GM19043 (cell line): ENCODE data around the gene IFITM1.
"Not testable (repeated sequence)": the region's sequence is repeated elsewhere in the genome, so short reads cannot be mapped to it uniquely, and the experiment has no call there.

Source experiments
- ATAC-seq: cut with Tn5 transposase; IDR thresholded peaks from one replicate; pipeline ENCODE4 v1.9.1; 2021; ENCODE audit warnings: low read depth; ENCODE audit not compliant: unreplicated experiment

Gene IFITM1

DNA sequence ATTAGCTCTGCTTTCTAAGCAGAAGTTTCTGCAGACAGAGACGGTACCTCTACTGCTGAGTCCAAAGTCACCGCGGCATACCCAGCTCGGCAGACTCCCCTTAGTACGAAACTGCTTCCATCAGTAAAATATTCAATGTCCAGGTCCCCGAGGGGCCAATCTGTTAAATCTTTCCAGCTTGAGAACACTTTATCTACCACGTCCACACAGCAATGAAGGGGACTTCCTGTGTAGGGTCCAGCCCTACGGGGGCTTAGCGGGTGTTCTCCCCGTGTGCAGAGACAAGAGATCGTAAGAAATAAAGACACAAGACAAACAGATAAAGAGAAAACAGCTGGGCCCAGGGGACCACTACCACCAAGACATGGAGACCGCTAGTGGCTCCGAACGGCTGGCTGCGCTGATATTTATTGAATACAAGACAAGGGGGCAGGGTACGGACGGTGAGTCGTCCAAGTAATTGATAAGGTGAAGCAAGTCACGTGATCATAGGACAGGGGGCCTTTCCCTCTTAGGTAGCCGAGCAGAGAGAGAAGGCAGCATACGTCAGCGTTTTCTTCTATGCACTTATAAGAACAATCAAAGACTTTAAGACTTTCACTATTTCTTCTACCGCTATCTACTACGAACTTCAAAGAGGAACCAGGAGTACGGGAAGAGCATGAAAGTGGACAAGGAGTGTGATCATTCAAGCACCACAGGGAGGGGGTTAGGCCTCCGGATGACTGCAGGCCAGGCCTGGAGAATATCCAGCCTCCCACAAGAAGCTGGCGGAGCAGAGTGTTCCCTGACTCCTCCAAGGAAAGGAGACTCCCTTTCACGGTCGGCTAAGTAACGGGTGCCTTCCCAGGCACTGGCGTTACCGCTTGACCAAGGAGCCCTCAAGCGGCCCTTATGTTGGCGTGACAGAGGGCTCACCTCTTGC, 11.0 kb downstream of the IFITM1 start:
- not testable (repeated sequence) for ATAC-seq

DNA sequence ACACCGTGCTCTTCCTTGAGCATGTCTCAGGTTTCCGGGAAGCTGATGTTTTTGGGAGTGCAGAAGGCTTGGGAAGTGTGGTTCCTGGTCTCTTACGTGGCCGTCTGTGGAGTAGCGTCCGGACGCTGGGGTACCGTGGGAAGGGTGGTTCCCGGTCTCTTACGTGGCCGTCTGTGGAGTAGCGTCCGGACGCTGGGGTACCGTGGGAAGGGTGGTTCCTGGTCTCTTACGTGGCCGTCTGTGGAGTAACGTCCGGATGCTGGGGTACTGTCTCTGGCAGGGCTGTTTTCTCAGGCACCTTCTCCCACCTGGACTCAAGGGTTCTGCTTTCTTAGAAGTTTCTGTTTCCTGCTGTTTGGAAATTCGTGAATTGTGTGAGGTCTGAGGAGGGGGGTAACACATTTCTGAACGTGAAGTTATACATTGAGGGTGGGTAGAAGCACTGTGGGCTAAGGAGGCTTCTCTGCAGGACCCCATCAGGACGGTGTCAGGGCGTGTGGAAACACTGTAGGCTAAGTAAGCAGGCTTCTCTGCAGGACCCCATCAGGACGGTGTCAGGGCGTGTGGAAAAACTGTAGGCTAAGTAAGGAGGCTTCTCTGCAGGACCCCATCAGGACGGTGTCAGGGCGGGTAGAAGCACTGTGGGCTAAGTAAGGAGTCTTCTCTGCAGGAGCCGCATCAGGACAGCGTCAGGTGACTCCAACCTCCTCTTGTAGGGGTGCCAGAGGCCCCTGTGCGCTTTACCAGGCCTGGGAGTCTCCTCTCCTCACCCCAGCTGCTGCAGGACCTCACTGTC, 12.2 kb downstream of the IFITM1 start:
- no peak for ATAC-seq

GRCh38 chr11:326592-326841, 12.7 kb downstream of the IFITM1 start:
- ATAC-seq: no peak

DNA sequence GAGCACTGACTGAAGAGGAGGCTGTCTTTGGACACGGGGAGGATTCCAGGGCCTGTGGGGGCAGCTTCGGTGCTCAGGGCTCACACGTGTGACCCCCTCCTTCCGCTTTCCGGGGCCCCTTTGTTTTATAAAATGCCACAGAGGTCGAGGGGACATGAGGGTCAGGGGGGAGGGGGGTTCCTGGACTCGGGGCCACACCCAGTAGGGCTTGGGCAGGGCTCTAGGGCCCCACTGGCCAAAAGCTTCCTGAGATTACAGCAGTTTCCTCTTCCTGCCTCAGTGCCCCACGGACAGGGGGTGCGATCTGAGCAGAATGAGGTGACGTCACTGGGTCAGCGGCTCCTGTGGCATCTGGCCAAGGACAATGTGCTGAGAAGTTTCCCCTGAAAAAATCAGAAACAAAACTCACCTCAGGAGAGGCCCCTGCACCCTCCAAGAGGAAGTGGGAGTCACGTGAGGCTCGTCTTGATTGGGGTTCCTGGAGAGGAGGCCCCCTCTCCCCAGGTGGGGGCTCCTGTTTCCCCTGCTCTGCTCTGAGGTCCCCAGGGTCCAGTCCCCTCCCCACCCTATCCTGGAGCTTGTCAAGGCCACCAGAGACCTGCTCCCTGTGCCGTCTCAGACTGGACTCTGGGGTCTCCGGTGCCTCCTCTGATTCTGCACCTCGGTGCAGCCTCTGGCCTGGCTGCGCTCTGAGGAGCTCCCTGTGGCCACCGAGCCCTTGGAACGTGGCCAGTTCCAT, 13.2 kb downstream of the IFITM1 start:
- peak; percentile 60 for ATAC-seq

GRCh38 chr11:327581-327923, 13.7 kb downstream of the IFITM1 start:
- no peak for ATAC-seq

DNA sequence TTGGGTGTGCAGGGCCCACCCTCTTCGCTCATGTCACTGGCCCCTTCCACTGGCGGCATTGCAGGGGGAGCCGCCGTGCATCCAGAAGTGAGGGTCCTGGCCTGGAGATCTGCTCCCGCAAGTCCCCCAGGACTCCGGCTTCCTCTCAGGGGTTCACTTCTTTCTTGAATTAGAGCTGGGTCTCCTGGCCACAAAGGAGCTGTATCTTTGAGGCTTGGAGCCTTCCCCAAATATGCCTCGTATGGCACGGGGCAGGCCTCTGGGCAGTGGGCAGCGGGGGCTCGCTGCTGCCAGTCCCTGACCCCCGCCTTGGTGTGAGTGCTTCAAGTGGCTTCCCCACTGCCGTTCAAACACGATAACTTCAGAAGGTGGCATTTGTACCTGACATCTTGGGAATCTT, 14.2 kb downstream of the IFITM1 start:
- ATAC-seq: no peak

GRCh38 chr11:328516-329100, 14.8 kb downstream of the IFITM1 start:
- not testable (repeated sequence) for ATAC-seq

DNA sequence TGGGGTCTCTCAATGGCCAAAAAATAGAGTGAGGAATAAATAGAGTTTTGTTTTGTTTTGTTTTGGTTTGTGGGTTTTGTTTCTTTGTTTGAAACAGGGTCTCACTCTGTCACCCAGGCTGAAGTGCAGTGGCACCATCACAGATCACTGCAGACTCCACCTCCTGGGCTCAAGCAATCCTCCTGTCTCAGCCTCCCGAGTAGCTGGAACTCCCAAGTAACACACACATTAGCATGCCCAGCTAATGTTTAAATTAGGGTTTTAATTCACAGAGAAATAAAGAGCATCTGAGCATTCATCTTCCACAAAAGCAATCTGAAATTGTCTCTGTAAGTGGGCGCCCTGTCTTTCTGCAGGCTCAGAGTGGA, 16.0 kb downstream of the IFITM1 start:
- ATAC-seq: no peak

DNA sequence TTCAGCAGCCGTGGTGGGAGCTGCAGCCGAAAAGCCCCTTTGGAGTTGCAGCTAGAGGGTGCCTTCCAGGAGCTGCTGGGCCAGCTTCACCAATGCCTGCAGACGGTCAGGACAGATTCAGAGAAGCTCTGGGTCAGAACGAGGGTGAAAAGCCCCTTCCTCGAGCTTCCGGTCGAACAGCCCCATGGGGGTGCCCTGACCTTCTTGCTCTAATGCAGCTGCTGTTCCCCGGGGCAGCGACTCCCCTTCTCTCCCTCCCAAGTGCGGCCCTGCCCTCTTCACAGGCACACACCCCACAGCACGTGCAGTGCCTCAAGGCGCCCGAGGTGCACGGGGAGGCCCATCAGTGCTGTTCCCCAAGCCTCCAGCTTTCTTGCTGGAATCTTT, 16.5 kb downstream of the IFITM1 start:
- no peak for ATAC-seq

- no peak for ATAC-seq
Observed at GRCh38 chr11:330694-331357, 17.0 kb downstream of the IFITM1 start.

- no peak for ATAC-seq
Observed at GRCh38 chr11:331358-332060, 17.7 kb downstream of the IFITM1 start.

GRCh38 chr11:332651-333480, 19.0 kb downstream of the IFITM1 start:
- ATAC-seq: no peak

- not testable (repeated sequence) for ATAC-seq
Observed at GRCh38 chr11:333616-334263, 19.9 kb downstream of the IFITM1 start.

GRCh38 chr11:334264-334994, 20.6 kb downstream of the IFITM1 start:
- ATAC-seq: no peak

GRCh38 chr11:335779-336658, 22.2 kb downstream of the IFITM1 start:
- ATAC-seq: no peak

- ATAC-seq: no peak
Observed at GRCh38 chr11:336659-337198, 22.9 kb downstream of the IFITM1 start.

DNA sequence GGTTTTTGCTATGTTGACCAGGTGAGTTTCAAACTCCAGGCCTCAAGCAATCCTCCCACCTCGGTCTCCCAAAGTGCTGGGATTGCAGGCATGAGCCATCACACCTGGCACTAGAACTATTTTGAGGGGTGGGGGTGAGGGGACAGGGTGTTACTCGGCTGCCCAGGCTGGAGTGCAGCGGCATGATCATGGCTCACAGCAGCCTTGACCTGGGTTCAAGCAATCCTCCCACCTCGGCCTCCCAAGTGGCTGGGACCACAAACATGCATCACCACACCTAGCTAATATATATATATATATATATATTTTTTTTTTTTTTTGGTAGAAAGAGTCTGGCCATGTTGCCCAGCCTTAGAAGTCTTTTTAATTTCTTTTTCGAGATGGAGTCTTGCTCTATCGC, 23.9 kb downstream of the IFITM1 start:
- ATAC-seq: no peak
